Natural killer cell (primary cell): ENCODE measurements around the gene GIGYF2. TPM values are rescaled to one million over a fixed set of nuclear protein-coding genes. Genes with fewer than 3 reads are reported as not detected.

Experiments
- ATAC-seq, 3 donors: fragments of 150-1000 bp in 2 of 3; fragments of 200-7000 bp in 1 of 3; cut with Tn5 transposase; 1 replicate in 1 of 3; 2 replicates in 2 of 3; pipeline ENCODE4 v1.10.0; 2021; ENCODE audit warnings: mild to moderate bottlenecking in 2 of 3, moderate library complexity in 2 of 3
- DNase-seq, 2 donors: peaks; one replicate each; pipeline versions ENCODE4 v3.0.0 to v3.0.0-alpha.2; 2013 to 2021; ENCODE audit warnings: mixed read lengths in 1 of 2
- H3K27ac ChIP-seq: one replicate; pipeline ENCODE4 v1.5.1; 2013; ENCODE audit warnings: mild to moderate bottlenecking, low read length
- H3K27me3 ChIP-seq: one replicate; pipeline ENCODE4 v1.6.1; 2013; ENCODE audit warnings: low read length; ENCODE audit not compliant: control insufficient read depth, insufficient read depth
- H3K36me3 ChIP-seq: one replicate; pipeline ENCODE4 v1.6.1; 2013; ENCODE audit warnings: low read length; ENCODE audit not compliant: control insufficient read depth, insufficient read depth
- H3K4me1 ChIP-seq: one replicate; pipeline ENCODE4 v1.6.1; 2013; ENCODE audit warnings: low read length; ENCODE audit not compliant: control insufficient read depth, insufficient read depth
- H3K4me3 ChIP-seq: one replicate; pipeline ENCODE4 v1.5.1; 2013; ENCODE audit warnings: low read length
- H3K9me3 ChIP-seq: one replicate; pipeline ENCODE4 v1.6.1; 2013; ENCODE audit warnings: low read length; ENCODE audit not compliant: control insufficient read depth, insufficient read depth
- H3K27ac Mint-ChIP-seq, 2 donors: one replicate each; pipeline ENCODE4 v1.8.0; 2022; ENCODE audit warnings: mild to moderate bottlenecking in 2 of 2, mixed read lengths in 2 of 2, moderate library complexity in 1 of 2
- H3K27me3 Mint-ChIP-seq, 2 donors: one replicate each; pipeline ENCODE4 v1.8.0; 2022; ENCODE audit warnings: low read depth in 2 of 2, mixed read lengths in 2 of 2
- H3K36me3 Mint-ChIP-seq: one replicate; pipeline ENCODE4 v1.8.0; 2022; ENCODE audit warnings: mixed read lengths
- H3K4me1 Mint-ChIP-seq, 2 donors: one replicate each; pipeline ENCODE4 v1.8.0; 2022; ENCODE audit warnings: mixed read lengths in 2 of 2
- H3K4me3 Mint-ChIP-seq: one replicate; pipeline ENCODE4 v1.8.0; 2022; ENCODE audit warnings: mild to moderate bottlenecking, moderate library complexity, mixed read lengths
- H3K9me3 Mint-ChIP-seq, 2 donors: one replicate each; pipeline ENCODE4 v1.8.0; 2022; ENCODE audit warnings: mixed read lengths in 2 of 2
- CTCF ChIP-seq: fragments of 200-600 bp; IDR thresholded peaks from one replicate; pipeline ENCODE4 v1.8.0; 2022; ENCODE audit warnings: antibody characterized with exemption
- WGBS: methylation state at CpG from one replicate; pipeline ENCODE4 v1.1.7; 2013; ENCODE audit warnings: missing lambda C conversion rate; ENCODE audit not compliant: insufficient coverage; 5-methylcytosine and 5-hydroxymethylcytosine counted together
- intact Hi-C: fragments of 100-400 bp; cut with micrococcal nuclease; formaldehyde crosslinking; loops from one replicate; pipeline ENCODE4 v1.14.2; 2022
- total RNA-seq, 4 donors: library from RNA; stranded (reverse); fragments of 120-200 nt in 1 of 4; gene quantifications; one replicate each; pipeline versions ENCODE4 v1.2.3 to v1.2.4, GENCODE V29; 2013 to 2022

GIGYF2 gene
- total RNA-seq, 3 donors from 2014 or later (not counting 1 experiment from before 2014, with no cell fraction given), result 73.6 to 85.3 (median 80.1) TPM

GRCh38 chr2:232723027-232723426 is 25.9 kb downstream of the GIGYF2 start:
- TF ChIP-seq CTCF, result no peak
- DNase-seq (no peak), ATAC-seq (peak in 2 of 3 donors; percentile 54 to 62)
- Histone ChIP-seq H3K27ac (no peak overlapping the region), H3K9me3 (no peaks in the 10 kb centered on the region), H3K4me3 (no peak overlapping the region), H3K27me3 (no peaks in the 10 kb centered on the region), H3K36me3 (peaks cover 18% of the 10 kb centered on the region), H3K4me1 (peaks cover 14% of the 10 kb centered on the region)
- 88% methylated on average over 1 of the region's 1 CpG for WGBS
- Mint-ChIP-seq H3K4me1 (peaks cover 36 to 43% of the 10 kb centered on the region in 2 donors), H3K36me3 (peaks cover 8% of the 10 kb centered on the region), H3K27ac (peak overlapping the region; percentile 78 to 85), H3K27me3 (no peaks in the 10 kb centered on the region), H3K9me3 (no peaks in the 10 kb centered on the region), H3K4me3 (peak overlapping the region; percentile 54)
- intact Hi-C loops, result no loop called here

GRCh38 chr2:232728785-232729184 is 31.7 kb downstream of the GIGYF2 start:
- intact Hi-C loops, result no loop called here
- H3K9me3 Mint-ChIP-seq, result no peaks in the 10 kb centered on the region
- Histone ChIP-seq H3K36me3 (peaks cover 28% of the 10 kb centered on the region), H3K9me3 (no peaks in the 10 kb centered on the region), H3K4me1 (no peaks in the 10 kb centered on the region), H3K27ac (no peak overlapping the region), H3K4me3 (no peak overlapping the region), H3K27me3 (no peaks in the 10 kb centered on the region)
- no peak for DNase-seq
- peaks cover 6 to 20% of the 10 kb centered on the region in 2 donors for H3K4me1 Mint-ChIP-seq
- no peak overlapping the region for H3K4me3 Mint-ChIP-seq
- no peak for TF ChIP-seq CTCF
- peak overlapping the region; percentile 7 to 13 for H3K27ac Mint-ChIP-seq
- 100% methylated on average over 3 of the region's 3 CpGs for WGBS
- ATAC-seq, result no peak
- H3K36me3 Mint-ChIP-seq, result peaks cover 8% of the 10 kb centered on the region
- H3K27me3 Mint-ChIP-seq, result no peaks in the 10 kb centered on the region

GRCh38 chr2:232731470-232731869 is 34.3 kb downstream of the GIGYF2 start:
- H3K4me1 ChIP-seq, result no peaks in the 10 kb centered on the region
- Mint-ChIP-seq H3K27ac (peak overlapping the region; percentile 37 to 46), H3K9me3 (no peaks in the 10 kb centered on the region), H3K4me3 (no peak overlapping the region), H3K4me1 (peaks cover 0 to 24% of the 10 kb centered on the region in 2 donors), H3K36me3 (no peaks in the 10 kb centered on the region), H3K27me3 (no peaks in the 10 kb centered on the region)
- H3K4me3 ChIP-seq, result no peak overlapping the region
- peaks cover 37% of the 10 kb centered on the region for H3K36me3 ChIP-seq
- no peaks in the 10 kb centered on the region for H3K27me3 ChIP-seq
- DNase-seq (no peak), ATAC-seq (no peak)
- intact Hi-C loops, result no loop called here
- WGBS, result 78% methylated on average over 1 of the region's 2 CpGs
- H3K9me3 ChIP-seq, result no peaks in the 10 kb centered on the region
- TF ChIP-seq CTCF, result no peak
- no peak overlapping the region for H3K27ac ChIP-seq

- peak in 1 of 3 donors; percentile 41 for ATAC-seq
- Histone ChIP-seq H3K4me1 (no peaks in the 10 kb centered on the region), H3K27ac (no peak overlapping the region), H3K36me3 (peaks cover 16% of the 10 kb centered on the region), H3K9me3 (no peaks in the 10 kb centered on the region), H3K4me3 (no peak overlapping the region), H3K27me3 (no peaks in the 10 kb centered on the region)
- DNase-seq, result no peak
- WGBS, result 50% methylated on average over 4 of the region's 4 CpGs
- H3K4me1 Mint-ChIP-seq, result peaks cover 19 to 30% of the 10 kb centered on the region in 2 donors
- no peak for TF ChIP-seq CTCF
- H3K27me3 Mint-ChIP-seq, result no peaks in the 10 kb centered on the region
- H3K4me3 Mint-ChIP-seq, result peak overlapping the region; percentile 5
- peak overlapping the region; percentile 43 to 46 for H3K27ac Mint-ChIP-seq
- no peaks in the 10 kb centered on the region for H3K9me3 Mint-ChIP-seq
- intact Hi-C loops, result no loop called here
- H3K36me3 Mint-ChIP-seq, result peaks cover 11% of the 10 kb centered on the region
These were observed 44.2 kb downstream of the GIGYF2 start for GRCh38 chr2:232741294-232741693.
